Activated naive CD4-positive, alpha-beta T cell treated with anti-CD3 and anti-CD28 coated beads, Interleukin-2, amount 50 U/mL, for 72 hours (primary cell): ENCODE measurements around the gene NUDCD3. TPM values are rescaled to one million over a fixed set of nuclear protein-coding genes. Genes with fewer than 3 reads are reported as not detected.
A peak's percentile ranks its signal among the peaks of the same experiment; 100 is the strongest.

Experiments
- ATAC-seq, 2 donors: fragments of 150-1000 bp; cut with Tn5 transposase; 2 replicates each; pipeline ENCODE4 v1.10.0; 2021; ENCODE audit warnings: mild to moderate bottlenecking in 2 of 2, moderate library complexity in 2 of 2
- DNase-seq, 2 donors: peaks; one replicate each; pipeline ENCODE4 v3.0.0; 2021 to 2022; ENCODE audit warnings: low spot score in 2 of 2
- H3K27ac Mint-ChIP-seq, 2 donors: one replicate each; pipeline ENCODE4 v1.8.0; 2022; ENCODE audit warnings: mild to moderate bottlenecking in 2 of 2, mixed read lengths in 2 of 2
- H3K36me3 Mint-ChIP-seq, 2 donors: one replicate each; pipeline ENCODE4 v1.8.0; 2022; ENCODE audit warnings: mixed read lengths in 2 of 2
- H3K9me3 Mint-ChIP-seq, 2 donors: one replicate each; pipeline ENCODE4 v1.8.0; 2022; ENCODE audit warnings: mixed read lengths in 2 of 2
- total RNA-seq, 2 donors: library from RNA; stranded (reverse); gene quantifications; one replicate each; pipeline ENCODE4 v1.2.3, GENCODE V29; 2022

Gene NUDCD3
- total RNA-seq, 2 donors from 2014 or later = 87.9 to 112 TPM

- ATAC-seq (no peak), DNase-seq (no peak)
- no peaks in the 10 kb centered on the region for H3K36me3 Mint-ChIP-seq
- H3K9me3 Mint-ChIP-seq = no peaks in the 10 kb centered on the region
- H3K27ac Mint-ChIP-seq = peak overlapping the region in 1 of 2 donors; percentile 75
These were observed 87.9 kb downstream of the NUDCD3 start for GRCh38 chr7:44402401-44403060.

GRCh38 chr7:44401692-44402091 is 88.8 kb downstream of the NUDCD3 start:
- no peak for ATAC-seq
- no peaks in the 10 kb centered on the region for H3K36me3 Mint-ChIP-seq

GRCh38 chr7:44400033-44400511 is 90.4 kb downstream of the NUDCD3 start:
- peak overlapping the region in 1 of 2 donors; percentile 96 for H3K27ac Mint-ChIP-seq
- H3K36me3 Mint-ChIP-seq = no peaks in the 10 kb centered on the region
- ATAC-seq (no peak), DNase-seq (no peak)
- no peaks in the 10 kb centered on the region for H3K9me3 Mint-ChIP-seq

More at GRCh38 chr7:44401692-44402091, 88.8 kb downstream of the NUDCD3 start:
- H3K9me3 Mint-ChIP-seq = no peaks in the 10 kb centered on the region
- no peak for DNase-seq
- H3K27ac Mint-ChIP-seq = no peak overlapping the region

GRCh38 chr7:44398953-44399574 is 91.4 kb downstream of the NUDCD3 start:
- peak overlapping the region in 1 of 2 donors; percentile 45 for H3K27ac Mint-ChIP-seq
- no peaks in the 10 kb centered on the region for H3K36me3 Mint-ChIP-seq
- H3K9me3 Mint-ChIP-seq = no peaks in the 10 kb centered on the region
- DNase-seq (no peak), ATAC-seq (no peak)

- no peak for ATAC-seq
- DNase-seq = no peak
- H3K36me3 Mint-ChIP-seq = no peaks in the 10 kb centered on the region
- no peaks in the 10 kb centered on the region for H3K9me3 Mint-ChIP-seq
- H3K27ac Mint-ChIP-seq = no peak overlapping the region
These were observed 91.9 kb downstream of the NUDCD3 start for GRCh38 chr7:44398511-44398911.

- no peak for DNase-seq
- Mint-ChIP-seq H3K36me3 (no peaks in the 10 kb centered on the region), H3K27ac (peak overlapping the region in 1 of 2 donors; percentile 73), H3K9me3 (no peaks in the 10 kb centered on the region)
- ATAC-seq = no peak
These were observed 93.4 kb downstream of the NUDCD3 start for GRCh38 chr7:44396931-44397545.

GRCh38 chr7:44396496-44396895 is 94.0 kb downstream of the NUDCD3 start:
- DNase-seq (no peak), ATAC-seq (no peak)
- no peaks in the 10 kb centered on the region for H3K36me3 Mint-ChIP-seq
- no peaks in the 10 kb centered on the region for H3K9me3 Mint-ChIP-seq
- H3K27ac Mint-ChIP-seq = no peak overlapping the region

- H3K27ac Mint-ChIP-seq = peak overlapping the region in 1 of 2 donors; percentile 56
- H3K9me3 Mint-ChIP-seq = no peaks in the 10 kb centered on the region
- no peak for DNase-seq
- H3K36me3 Mint-ChIP-seq = no peaks in the 10 kb centered on the region
- no peak for ATAC-seq
These were observed 95.4 kb downstream of the NUDCD3 start for GRCh38 chr7:44395067-44395466.

GRCh38 chr7:44394636-44395035 is 95.8 kb downstream of the NUDCD3 start:
- DNase-seq (no peak), ATAC-seq (no peak)
- H3K36me3 Mint-ChIP-seq = no peaks in the 10 kb centered on the region
- no peaks in the 10 kb centered on the region for H3K9me3 Mint-ChIP-seq
- no peak overlapping the region for H3K27ac Mint-ChIP-seq

GRCh38 chr7:44394112-44394447 is 96.4 kb downstream of the NUDCD3 start:
- no peak for ATAC-seq
- no peaks in the 10 kb centered on the region for H3K36me3 Mint-ChIP-seq
- no peak overlapping the region for H3K27ac Mint-ChIP-seq

GRCh38 chr7:44393238-44394111 is 97.0 kb downstream of the NUDCD3 start:
- Mint-ChIP-seq H3K36me3 (no peaks in the 10 kb centered on the region), H3K27ac (peak overlapping the region; percentile 31 to 65), H3K9me3 (no peaks in the 10 kb centered on the region)
- ATAC-seq (peak in 1 of 2 donors; percentile 8), DNase-seq (no peak)

More at GRCh38 chr7:44394112-44394447, 96.4 kb downstream of the NUDCD3 start:
- H3K9me3 Mint-ChIP-seq = no peaks in the 10 kb centered on the region
- no peak for DNase-seq

- ATAC-seq = no peak
- H3K9me3 Mint-ChIP-seq = no peaks in the 10 kb centered on the region
- DNase-seq = no peak
- no peaks in the 10 kb centered on the region for H3K36me3 Mint-ChIP-seq
- H3K27ac Mint-ChIP-seq = peak overlapping the region; percentile 31 to 77
These were observed 97.8 kb downstream of the NUDCD3 start for GRCh38 chr7:44392618-44393010.

- H3K9me3 Mint-ChIP-seq = no peaks in the 10 kb centered on the region
- H3K36me3 Mint-ChIP-seq = no peaks in the 10 kb centered on the region
- ATAC-seq (no peak), DNase-seq (no peak)
- H3K27ac Mint-ChIP-seq = peak overlapping the region; percentile 31 to 77
These were observed 98.5 kb downstream of the NUDCD3 start for GRCh38 chr7:44391746-44392617.

GRCh38 chr7:44391171-44391570 is 99.3 kb downstream of the NUDCD3 start:
- H3K27ac Mint-ChIP-seq = peak overlapping the region in 1 of 2 donors; percentile 27
- no peaks in the 10 kb centered on the region for H3K36me3 Mint-ChIP-seq
- no peak for DNase-seq
- ATAC-seq = no peak
- no peaks in the 10 kb centered on the region for H3K9me3 Mint-ChIP-seq

- ATAC-seq = no peak
- Mint-ChIP-seq H3K36me3 (no peaks in the 10 kb centered on the region), H3K27ac (peak overlapping the region in 1 of 2 donors; percentile 27), H3K9me3 (no peaks in the 10 kb centered on the region)
- no peak for DNase-seq
These were observed 99.8 kb downstream of the NUDCD3 start for GRCh38 chr7:44390701-44391100.
